H1 (cell line): ENCODE results near the gene ICAM3. TPM values are rescaled to one million over a fixed set of nuclear protein-coding genes. Genes with fewer than 3 reads are reported as not detected.

Experiments used
- CBX5 ChIP-seq: fragments of 300-800, 300-1000 bp; sonication (generic); IDR thresholded peaks from 2 replicates; pipeline ENCODE4 v1.7.1; 2016; ENCODE audit warnings: antibody characterized with exemption, low read length, low read depth
- CHD1 ChIP-seq: IDR thresholded peaks from 2 replicates; pipeline ENCODE4 v1.6.1; 2012; ENCODE audit warnings: low read depth, low read length, improper control_type of control experiment
- JUN ChIP-seq: IDR thresholded peaks from 2 replicates; pipeline ENCODE4 v1.6.1; 2011; ENCODE audit warnings: low read depth, mild to moderate bottlenecking, improper control_type of control experiment, low read length
- SAP30 ChIP-seq: fragments of 300-600 bp; sonication (generic); IDR thresholded peaks from 2 replicates; pipeline ENCODE4 v1.7.1; 2012; ENCODE audit warnings: low read length, moderate library complexity, mild to moderate bottlenecking, inconsistent platforms; ENCODE audit not compliant: insufficient read depth, insufficient replicate concordance
- TCF12 ChIP-seq: IDR thresholded peaks from 2 replicates; pipeline ENCODE4 v1.6.1; 2011; ENCODE audit warnings: low read depth, mild to moderate bottlenecking, low read length
- TEAD4 ChIP-seq: IDR thresholded peaks from 2 replicates; pipeline ENCODE4 v1.6.1; 2012; ENCODE audit warnings: low read depth, low read length, inconsistent platforms, mixed read lengths
- polyA plus RNA-seq, 7 experiments: library from polyadenylated mRNA; depleted of rRNA in 3 of 7; stranded (reverse) in 5 of 7; unstranded in 2 of 7; fragments of >200 nt in 5 of 7; fragments of 200-250 nt in 2 of 7; gene quantifications; 1 replicate in 5 of 7; 2 replicates in 1 of 7; 4 replicates in 1 of 7; pipeline versions ENCODE4 v1.2.1 to v1.2.3, GENCODE V29; 2011 to 2013; ENCODE audit warnings: missing spikeins in 2 of 7, mixed read lengths in 2 of 7
- total RNA-seq: library from RNA; stranded (reverse); fragmentation: NEBNext Ultra II Directional; extraction: Animal tissue kit (Norgen Biotek cat#: 25700); gene quantifications from 2 replicates; pipeline ENCODE4 v1.2.1, GENCODE V29; 2021

ICAM3 gene
- total and polyA plus RNA-seq, 2 of the 8 experiments (the other 6 are each of a cell fraction or from before 2014, with no cell fraction given) = 15.4 to 16.5 TPM

- TF ChIP-seq SAP30 = peak; percentile 28
- no peak for TF ChIP-seq TCF12
- TF ChIP-seq CHD1 = no peak
- no peak for TF ChIP-seq CBX5
- TF ChIP-seq JUN = no peak
- TF ChIP-seq TEAD4 = peak; percentile 71; the same call in 1 of the 2 replicates
These were observed 41.1 kb upstream of the ICAM3 start, which contains the start of gene TYK2 (continued) for GRCh38 chr19:10380313-10381102.
